Sigmoid colon (tissue), 4 donors: Measurements from ENCODE around the gene RHBDF2.

ENCODE experiments used
- CTCF ChIP-seq, 4 experiments: fragments of 450-650 bp in 3 of 4; fragments of 200-600 bp in 1 of 4; IDR thresholded peaks; one replicate each; pipeline ENCODE4 v1.5.1; 2016 to 2019; ENCODE audit warnings: antibody characterized with exemption in 4 of 4, mild to moderate bottlenecking in 3 of 4, moderate library complexity in 2 of 4
- EP300 ChIP-seq, 4 donors: sonication (generic); formaldehyde crosslinking; IDR thresholded peaks; one replicate each; pipeline ENCODE4 v1.6.1; 2017; ENCODE audit warnings: antibody characterized with exemption in 4 of 4
- POLR2A ChIP-seq, 2 donors: fragments of 450-650 bp; IDR thresholded peaks; one replicate each; pipeline ENCODE4 v1.6.1; 2016; ENCODE audit warnings: antibody characterized with exemption in 2 of 2, mild to moderate bottlenecking in 2 of 2, moderate library complexity in 2 of 2
- POLR2AphosphoS5 ChIP-seq, 4 donors: sonication (generic); formaldehyde crosslinking; IDR thresholded peaks; one replicate each; pipeline ENCODE4 v1.6.1; 2017; ENCODE audit warnings: antibody characterized with exemption in 4 of 4

DNA sequence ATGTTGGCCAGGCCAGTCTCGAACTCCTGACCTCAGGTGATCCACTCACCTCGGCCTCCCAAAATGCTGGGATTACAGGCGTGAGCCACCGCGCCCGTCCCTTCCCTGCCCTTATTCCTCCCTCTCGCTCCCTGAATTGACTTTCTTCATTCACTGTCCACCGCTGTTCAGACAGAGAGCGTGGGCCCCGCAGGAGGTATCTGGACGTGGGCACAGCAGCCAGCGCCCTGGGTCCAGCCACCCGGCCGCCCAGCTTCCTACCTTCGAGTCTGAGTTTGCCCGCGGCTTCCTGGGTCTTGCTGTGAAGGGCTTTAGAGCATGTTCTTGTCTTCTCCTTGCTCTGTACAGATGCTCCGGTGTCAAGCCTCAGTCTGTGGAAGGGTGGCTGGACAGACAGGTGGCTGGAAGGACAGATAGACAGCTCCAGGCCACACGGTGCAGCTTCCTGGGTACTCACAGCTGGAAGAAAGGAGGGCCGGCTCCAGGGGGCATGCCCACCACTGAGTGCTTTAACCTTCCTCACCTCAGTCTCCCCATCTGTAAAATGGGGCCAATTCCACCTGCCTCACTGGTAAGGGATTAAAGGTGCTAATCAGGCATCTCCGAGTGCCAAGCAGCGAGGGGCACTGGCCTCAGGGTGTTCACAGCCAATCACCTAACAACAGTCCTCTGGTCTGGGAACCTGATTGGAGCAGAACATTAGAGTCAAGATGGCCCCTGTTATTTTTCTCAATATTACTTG is 13.6 kb downstream of the RHBDF2 start:
- TF ChIP-seq CTCF (IDR thresholded peaks at IDR 0.05) (no peak), POLR2A (IDR thresholded peaks at IDR 0.05) (no peak), EP300 (IDR thresholded peaks at IDR 0.05) (no peak), POLR2AphosphoS5 (IDR thresholded peaks at IDR 0.05) (no peak)
